ENCODE results near the gene CLOCK. TPM values are rescaled to one million over a fixed set of nuclear protein-coding genes. Genes with fewer than 3 reads are reported as not detected.

The CLOCK gene
- polyA plus RNA-seq, 1 of the 3 experiments (the other 2 are of a cell fraction), result 4.2 TPM

DNA sequence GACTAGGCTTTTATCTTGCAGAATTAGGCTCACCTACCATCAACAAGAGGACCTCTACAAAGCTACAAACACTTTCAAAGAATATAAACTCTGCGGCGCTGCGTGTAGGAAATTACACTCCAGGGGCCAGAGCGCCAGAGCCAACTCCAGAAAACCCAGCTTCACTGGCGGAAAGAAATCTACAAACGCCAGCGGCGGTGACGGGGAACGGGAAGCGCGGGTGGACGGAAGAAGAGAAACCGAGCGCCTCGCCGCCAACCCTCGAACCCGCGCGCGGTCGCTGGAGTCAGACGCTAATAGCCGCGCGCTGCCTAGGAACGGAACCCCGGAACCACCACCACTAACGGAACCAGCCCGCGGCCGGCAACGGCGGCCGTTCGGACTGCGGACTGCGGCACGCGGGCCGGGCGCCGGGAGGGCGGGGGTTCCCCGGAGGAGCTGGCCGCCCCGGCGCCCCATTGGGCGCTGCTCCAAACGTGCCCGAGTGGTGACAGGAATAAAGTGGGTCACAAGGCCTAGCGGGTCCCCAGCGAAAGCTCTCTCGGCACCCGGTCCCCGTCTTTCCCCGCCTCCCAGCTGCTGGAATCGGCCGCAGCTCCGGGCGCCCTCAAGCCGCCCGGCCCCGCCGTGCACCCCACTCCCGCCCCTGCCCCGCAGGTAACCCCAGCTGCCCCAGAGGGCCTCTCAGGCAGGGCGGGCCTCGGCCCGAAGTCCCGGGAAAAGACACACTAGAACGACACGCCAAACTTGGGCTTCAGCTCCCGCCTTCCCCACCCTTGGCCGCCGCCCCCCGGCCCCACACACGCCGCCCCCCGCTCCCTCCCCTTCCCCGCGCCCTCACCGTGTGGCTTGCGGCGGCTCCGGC, 836 bp downstream of the CLOCK start (continued):
- TF ChIP-seq, protein P1, sequence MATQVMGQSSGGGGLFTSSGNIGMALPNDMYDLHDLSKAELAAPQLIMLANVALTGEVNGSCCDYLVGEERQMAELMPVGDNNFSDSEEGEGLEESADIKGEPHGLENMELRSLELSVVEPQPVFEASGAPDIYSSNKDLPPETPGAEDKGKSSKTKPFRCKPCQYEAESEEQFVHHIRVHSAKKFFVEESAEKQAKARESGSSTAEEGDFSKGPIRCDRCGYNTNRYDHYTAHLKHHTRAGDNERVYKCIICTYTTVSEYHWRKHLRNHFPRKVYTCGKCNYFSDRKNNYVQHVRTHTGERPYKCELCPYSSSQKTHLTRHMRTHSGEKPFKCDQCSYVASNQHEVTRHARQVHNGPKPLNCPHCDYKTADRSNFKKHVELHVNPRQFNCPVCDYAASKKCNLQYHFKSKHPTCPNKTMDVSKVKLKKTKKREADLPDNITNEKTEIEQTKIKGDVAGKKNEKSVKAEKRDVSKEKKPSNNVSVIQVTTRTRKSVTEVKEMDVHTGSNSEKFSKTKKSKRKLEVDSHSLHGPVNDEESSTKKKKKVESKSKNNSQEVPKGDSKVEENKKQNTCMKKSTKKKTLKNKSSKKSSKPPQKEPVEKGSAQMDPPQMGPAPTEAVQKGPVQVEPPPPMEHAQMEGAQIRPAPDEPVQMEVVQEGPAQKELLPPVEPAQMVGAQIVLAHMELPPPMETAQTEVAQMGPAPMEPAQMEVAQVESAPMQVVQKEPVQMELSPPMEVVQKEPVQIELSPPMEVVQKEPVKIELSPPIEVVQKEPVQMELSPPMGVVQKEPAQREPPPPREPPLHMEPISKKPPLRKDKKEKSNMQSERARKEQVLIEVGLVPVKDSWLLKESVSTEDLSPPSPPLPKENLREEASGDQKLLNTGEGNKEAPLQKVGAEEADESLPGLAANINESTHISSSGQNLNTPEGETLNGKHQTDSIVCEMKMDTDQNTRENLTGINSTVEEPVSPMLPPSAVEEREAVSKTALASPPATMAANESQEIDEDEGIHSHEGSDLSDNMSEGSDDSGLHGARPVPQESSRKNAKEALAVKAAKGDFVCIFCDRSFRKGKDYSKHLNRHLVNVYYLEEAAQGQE (IDR thresholded peaks at IDR 0.05; ENCODE audit: low read depth, low read length), result no peak
- TF ChIP-seq, protein P2, sequence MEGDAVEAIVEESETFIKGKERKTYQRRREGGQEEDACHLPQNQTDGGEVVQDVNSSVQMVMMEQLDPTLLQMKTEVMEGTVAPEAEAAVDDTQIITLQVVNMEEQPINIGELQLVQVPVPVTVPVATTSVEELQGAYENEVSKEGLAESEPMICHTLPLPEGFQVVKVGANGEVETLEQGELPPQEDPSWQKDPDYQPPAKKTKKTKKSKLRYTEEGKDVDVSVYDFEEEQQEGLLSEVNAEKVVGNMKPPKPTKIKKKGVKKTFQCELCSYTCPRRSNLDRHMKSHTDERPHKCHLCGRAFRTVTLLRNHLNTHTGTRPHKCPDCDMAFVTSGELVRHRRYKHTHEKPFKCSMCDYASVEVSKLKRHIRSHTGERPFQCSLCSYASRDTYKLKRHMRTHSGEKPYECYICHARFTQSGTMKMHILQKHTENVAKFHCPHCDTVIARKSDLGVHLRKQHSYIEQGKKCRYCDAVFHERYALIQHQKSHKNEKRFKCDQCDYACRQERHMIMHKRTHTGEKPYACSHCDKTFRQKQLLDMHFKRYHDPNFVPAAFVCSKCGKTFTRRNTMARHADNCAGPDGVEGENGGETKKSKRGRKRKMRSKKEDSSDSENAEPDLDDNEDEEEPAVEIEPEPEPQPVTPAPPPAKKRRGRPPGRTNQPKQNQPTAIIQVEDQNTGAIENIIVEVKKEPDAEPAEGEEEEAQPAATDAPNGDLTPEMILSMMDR (IDR thresholded peaks at IDR 0.05), result no peak
- TF ChIP-seq, protein P3, sequence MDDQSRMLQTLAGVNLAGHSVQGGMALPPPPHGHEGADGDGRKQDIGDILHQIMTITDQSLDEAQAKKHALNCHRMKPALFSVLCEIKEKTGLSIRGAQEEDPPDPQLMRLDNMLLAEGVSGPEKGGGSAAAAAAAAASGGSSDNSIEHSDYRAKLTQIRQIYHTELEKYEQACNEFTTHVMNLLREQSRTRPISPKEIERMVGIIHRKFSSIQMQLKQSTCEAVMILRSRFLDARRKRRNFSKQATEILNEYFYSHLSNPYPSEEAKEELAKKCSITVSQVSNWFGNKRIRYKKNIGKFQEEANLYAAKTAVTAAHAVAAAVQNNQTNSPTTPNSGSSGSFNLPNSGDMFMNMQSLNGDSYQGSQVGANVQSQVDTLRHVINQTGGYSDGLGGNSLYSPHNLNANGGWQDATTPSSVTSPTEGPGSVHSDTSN (IDR thresholded peaks at IDR 0.05), result no peak
- TF ChIP-seq RCOR1 (IDR thresholded peaks at IDR 0.05; ENCODE audit: low read length) (no peak), TEAD4 (IDR thresholded peaks at IDR 0.05; ENCODE audit: borderline replicate concordance, insufficient read depth) (no peak), YY1 (IDR thresholded peaks at IDR 0.05; ENCODE audit: low read depth) (no peak)

DNA sequence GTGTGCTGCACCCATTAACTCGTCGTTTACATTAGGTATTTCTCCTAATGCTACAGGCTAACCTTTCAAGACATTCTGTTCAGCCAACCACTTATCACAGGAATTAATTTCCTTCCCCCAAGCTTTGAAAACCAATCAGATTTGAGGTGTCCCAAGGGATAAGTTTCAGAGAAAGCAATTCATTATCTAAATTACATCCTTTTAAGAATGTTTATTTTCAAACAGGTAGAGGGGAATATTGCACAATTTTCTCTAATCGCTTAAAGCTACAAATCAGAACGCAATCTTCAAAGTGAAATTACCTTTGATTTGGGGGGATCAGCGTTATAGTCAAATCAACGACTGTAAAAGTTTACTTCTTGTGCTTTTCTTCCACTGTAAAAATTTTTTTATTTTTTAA, 1.6 kb downstream of the CLOCK start:
- H3K4me3 ChIP-seq (ENCODE audit: low read depth in 2 of 2, low read length in 1 of 2), result peak overlapping the region; percentile 67 to 81
- H3K79me2 ChIP-seq (ENCODE audit: insufficient read depth), result peaks cover 51% of the 10 kb centered on the region
- H3F3A ChIP-seq (replicated peaks; ENCODE audit: insufficient read depth), result peaks cover 46% of the 10 kb centered on the region
- H3K9ac ChIP-seq, result peak overlapping the region; percentile 89
- peak overlapping the region; percentile 93 to 98 for H3K27ac ChIP-seq (ENCODE audit: low read depth in 2 of 2, low read length in 1 of 2)
- H4K20me1 ChIP-seq (ENCODE audit: insufficient read depth), result peaks cover 4% of the 10 kb centered on the region; the same call in 1 of the 2 replicates
- TF ChIP-seq RCOR1 (IDR thresholded peaks at IDR 0.05; ENCODE audit: low read length), result no peak
- no peak for TF ChIP-seq NFIC (IDR thresholded peaks at IDR 0.05; ENCODE audit: borderline replicate concordance)
- TF ChIP-seq YY1 (IDR thresholded peaks at IDR 0.05; ENCODE audit: low read depth), result no peak
- 4% methylated on average over 6 of the region's 6 CpGs for WGBS (ENCODE audit: low lambda C conversion rate)
- ChIA-PET CTCF (interaction anchor here (0.6 to 1.4 kb wide), 5 partner anchors 9 to 325 kb away, joined by 3 to 5 read pairs (median 3); partner anchors contain the start of gene SRD5A3), POLR2A (interaction anchor here (1.0 to 2.2 kb wide), 3 partner anchors 150 to 308 kb away, joined by 3 to 7 read pairs (median 5); partner anchors contain the start of genes EXOC1 and TMEM165)
- no peaks in the 10 kb centered on the region for H3K9me2 ChIP-seq
- no peak for DNase-seq
- H2AFZ ChIP-seq (ENCODE audit: low read depth), result peak overlapping the region; percentile 70
- H3K27me3 ChIP-seq (ENCODE audit: insufficient read depth), result no peaks in the 10 kb centered on the region
- H3K36me3 ChIP-seq (replicated peaks in 1 of 2; ENCODE audit: control insufficient read depth in 1 of 2, insufficient read depth in 2 of 2, low read length in 1 of 2), result no peaks in the 10 kb centered on the region
- H3K4me2 ChIP-seq, result peak overlapping the region; percentile 79
- H3K4me1 ChIP-seq (ENCODE audit: control insufficient read depth in 1 of 2, insufficient read depth in 2 of 2, low read depth in 1 of 2, low read length in 1 of 2), result peaks cover 10% of the 10 kb centered on the region in 2 experiments
- H3K9me3 ChIP-seq, result no peaks in the 10 kb centered on the region
